ENCODE results near the gene PAN3. TPM values are rescaled to one million over a fixed set of nuclear protein-coding genes. Genes with fewer than 3 reads are reported as not detected.

The PAN3 gene
- total and polyA plus RNA-seq, 2 donors (not counting 1 experiment from before 2014, with no cell fraction given), result 13.9 to 18.5 TPM

DNA sequence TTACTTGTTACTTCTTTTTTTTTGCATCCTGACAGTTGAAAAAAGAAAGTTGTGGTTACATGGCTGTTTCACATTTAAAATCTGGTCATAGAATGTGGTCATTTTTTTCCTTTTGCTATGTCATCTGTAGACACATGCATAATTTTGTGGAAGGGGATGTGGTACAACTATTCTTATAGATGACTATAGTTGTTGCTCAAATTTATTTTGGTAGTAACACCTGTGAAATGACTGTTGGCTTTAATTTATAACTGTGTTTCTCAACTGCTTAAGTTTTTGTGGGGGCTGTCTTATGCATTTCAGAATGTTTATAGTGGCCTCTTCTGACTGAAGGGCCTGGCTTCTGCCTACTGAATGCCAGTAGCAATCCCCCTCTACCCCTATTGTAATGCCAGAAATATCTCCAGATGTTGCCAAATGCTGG is 130.5 kb downstream of the PAN3 start:
- H3K9ac ChIP-seq (ENCODE audit: insufficient read depth, low read length), result no peak overlapping the region
- H2AFZ ChIP-seq (ENCODE audit: low read length), result no peak overlapping the region
- H3K4me3 ChIP-seq (replicated peaks in 1 of 4; ENCODE audit: control extremely low read depth in 1 of 4, insufficient read depth in 1 of 4, low read depth in 3 of 4, low read length in 4 of 4), result no peak overlapping the region
- no peak overlapping the region for H3K27ac ChIP-seq (ENCODE audit: insufficient read depth, low read length)
- TF ChIP-seq, protein P1, sequence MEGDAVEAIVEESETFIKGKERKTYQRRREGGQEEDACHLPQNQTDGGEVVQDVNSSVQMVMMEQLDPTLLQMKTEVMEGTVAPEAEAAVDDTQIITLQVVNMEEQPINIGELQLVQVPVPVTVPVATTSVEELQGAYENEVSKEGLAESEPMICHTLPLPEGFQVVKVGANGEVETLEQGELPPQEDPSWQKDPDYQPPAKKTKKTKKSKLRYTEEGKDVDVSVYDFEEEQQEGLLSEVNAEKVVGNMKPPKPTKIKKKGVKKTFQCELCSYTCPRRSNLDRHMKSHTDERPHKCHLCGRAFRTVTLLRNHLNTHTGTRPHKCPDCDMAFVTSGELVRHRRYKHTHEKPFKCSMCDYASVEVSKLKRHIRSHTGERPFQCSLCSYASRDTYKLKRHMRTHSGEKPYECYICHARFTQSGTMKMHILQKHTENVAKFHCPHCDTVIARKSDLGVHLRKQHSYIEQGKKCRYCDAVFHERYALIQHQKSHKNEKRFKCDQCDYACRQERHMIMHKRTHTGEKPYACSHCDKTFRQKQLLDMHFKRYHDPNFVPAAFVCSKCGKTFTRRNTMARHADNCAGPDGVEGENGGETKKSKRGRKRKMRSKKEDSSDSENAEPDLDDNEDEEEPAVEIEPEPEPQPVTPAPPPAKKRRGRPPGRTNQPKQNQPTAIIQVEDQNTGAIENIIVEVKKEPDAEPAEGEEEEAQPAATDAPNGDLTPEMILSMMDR (conservative IDR thresholded peaks at IDR 0.05 in 1 of 2, IDR thresholded peaks at IDR 0.05 in 1 of 2; ENCODE audit: low read depth in 1 of 2, low read length in 2 of 2), result no peak
- no peak for TF ChIP-seq EZH2 (IDR thresholded peaks at IDR 0.05; ENCODE audit: low read length, missing control alignments)
- no peak overlapping the region for H3K4me2 ChIP-seq (ENCODE audit: extremely low read depth, insufficient read depth, low read length)
- H3K27me3 ChIP-seq (ENCODE audit: control insufficient read depth, insufficient read depth, low read length), result no peaks in the 10 kb centered on the region
- DNase-seq (ENCODE audit: low read depth in 2 of 2), result no peak
- H4K20me1 ChIP-seq (ENCODE audit: control insufficient read depth, extremely low read depth, insufficient read depth, low read length), result no peaks in the 10 kb centered on the region
- H3K9me3 ChIP-seq (ENCODE audit: control insufficient read depth, insufficient read depth, low read depth, low read length), result no peaks in the 10 kb centered on the region
- no peaks in the 10 kb centered on the region for H3K79me2 ChIP-seq (ENCODE audit: control insufficient read depth, insufficient read depth, low read length)
- H3K36me3 ChIP-seq (ENCODE audit: control insufficient read depth, insufficient read depth, low read length), result no peaks in the 10 kb centered on the region
- no peaks in the 10 kb centered on the region for H3K4me1 ChIP-seq (ENCODE audit: control insufficient read depth, extremely low read depth, insufficient read depth, low read length)

DNA sequence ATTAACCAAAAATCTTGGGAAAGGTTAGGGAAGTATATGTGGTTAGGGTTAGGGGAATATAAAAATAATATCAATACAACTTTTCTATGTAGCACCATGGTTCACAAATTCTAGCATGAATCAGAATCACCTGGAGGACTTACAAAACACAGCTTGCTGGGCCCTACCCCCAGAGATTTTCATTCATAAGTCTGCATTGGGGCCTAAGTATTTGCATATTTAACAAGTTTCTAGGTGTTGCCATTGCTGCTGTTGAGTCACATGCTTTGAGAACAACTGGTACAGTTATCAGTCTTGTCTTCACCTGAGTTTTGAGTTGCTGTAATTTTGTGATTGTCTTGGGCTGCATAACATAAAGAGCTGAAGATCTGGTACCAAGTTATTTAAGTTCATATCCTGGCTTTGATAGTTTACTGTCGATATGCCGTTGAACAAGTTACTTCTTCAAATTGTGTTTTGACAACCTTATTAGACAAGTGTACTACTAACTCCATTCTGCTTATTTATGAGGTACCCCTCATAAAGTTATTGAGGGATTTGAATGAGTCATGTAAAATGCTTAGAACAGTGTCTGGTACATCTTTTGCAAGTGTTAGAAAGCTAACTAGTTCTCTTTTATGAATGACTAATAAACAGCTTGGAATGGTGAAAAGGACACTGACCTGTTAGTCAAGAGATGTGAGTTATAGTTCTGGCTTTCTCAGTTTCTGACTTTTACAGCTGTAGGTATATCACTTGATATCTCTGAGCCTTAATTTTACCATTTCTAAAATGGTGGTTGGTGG is 132.9 kb downstream of the PAN3 start:
- Histone ChIP-seq H3K4me3 (replicated peaks in 1 of 4; ENCODE audit: control extremely low read depth in 1 of 4, insufficient read depth in 1 of 4, low read depth in 3 of 4, low read length in 4 of 4) (no peak overlapping the region), H3K79me2 (ENCODE audit: control insufficient read depth, insufficient read depth, low read length) (no peaks in the 10 kb centered on the region), H3K4me1 (ENCODE audit: control insufficient read depth, extremely low read depth, insufficient read depth, low read length) (no peaks in the 10 kb centered on the region), H4K20me1 (ENCODE audit: control insufficient read depth, extremely low read depth, insufficient read depth, low read length) (no peaks in the 10 kb centered on the region), H3K27me3 (ENCODE audit: control insufficient read depth, insufficient read depth, low read length) (no peaks in the 10 kb centered on the region), H2AFZ (ENCODE audit: low read length) (no peak overlapping the region), H3K27ac (ENCODE audit: insufficient read depth, low read length) (no peak overlapping the region), H3K9me3 (ENCODE audit: control insufficient read depth, insufficient read depth, low read depth, low read length) (no peaks in the 10 kb centered on the region), H3K9ac (ENCODE audit: insufficient read depth, low read length) (no peak overlapping the region), H3K36me3 (ENCODE audit: control insufficient read depth, insufficient read depth, low read length) (no peaks in the 10 kb centered on the region), H3K4me2 (ENCODE audit: extremely low read depth, insufficient read depth, low read length) (no peak overlapping the region)
- DNase-seq (ENCODE audit: low read depth in 2 of 2), result no peak
- TF ChIP-seq EZH2 (IDR thresholded peaks at IDR 0.05; ENCODE audit: low read length, missing control alignments), result no peak

DNA sequence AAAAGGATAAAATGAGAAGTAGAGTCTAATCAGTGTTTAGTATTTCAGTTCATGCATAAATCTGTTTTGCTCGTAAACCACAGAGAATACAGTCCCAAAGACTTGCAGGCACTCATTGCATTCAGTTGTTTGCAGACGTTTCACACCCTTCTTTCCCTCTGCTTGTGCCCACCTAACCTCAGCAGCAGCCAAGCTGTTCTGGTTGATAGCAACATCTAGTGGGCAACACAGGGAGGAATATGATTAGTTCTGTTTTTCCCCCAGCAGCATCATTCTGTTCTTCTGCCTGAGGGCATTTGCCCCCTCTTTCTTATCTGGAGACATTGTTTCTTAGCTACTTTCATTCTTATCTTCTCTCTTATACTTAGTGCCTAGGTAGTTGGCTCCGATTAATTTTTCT is 135.6 kb downstream of the PAN3 start:
- H3K36me3 ChIP-seq (ENCODE audit: control insufficient read depth, insufficient read depth, low read length), result no peaks in the 10 kb centered on the region
- H3K27ac ChIP-seq (ENCODE audit: insufficient read depth, low read length), result no peak overlapping the region
- no peak for DNase-seq (ENCODE audit: low read depth in 2 of 2)
- no peak overlapping the region for H3K9ac ChIP-seq (ENCODE audit: insufficient read depth, low read length)
- TF ChIP-seq EZH2 (IDR thresholded peaks at IDR 0.05; ENCODE audit: low read length, missing control alignments), result no peak
- TF ChIP-seq, protein P1 (conservative IDR thresholded peaks at IDR 0.05 in 1 of 2, IDR thresholded peaks at IDR 0.05 in 1 of 2; ENCODE audit: low read depth in 1 of 2, low read length in 2 of 2), result no peak
- no peaks in the 10 kb centered on the region for H3K27me3 ChIP-seq (ENCODE audit: control insufficient read depth, insufficient read depth, low read length)
- H2AFZ ChIP-seq (ENCODE audit: low read length), result no peak overlapping the region
- H3K4me2 ChIP-seq (ENCODE audit: extremely low read depth, insufficient read depth, low read length), result no peak overlapping the region
- H3K4me1 ChIP-seq (ENCODE audit: control insufficient read depth, extremely low read depth, insufficient read depth, low read length), result no peaks in the 10 kb centered on the region
- no peaks in the 10 kb centered on the region for H3K9me3 ChIP-seq (ENCODE audit: control insufficient read depth, insufficient read depth, low read depth, low read length)
- no peak overlapping the region for H3K4me3 ChIP-seq (replicated peaks in 1 of 4; ENCODE audit: control extremely low read depth in 1 of 4, insufficient read depth in 1 of 4, low read depth in 3 of 4, low read length in 4 of 4)
- no peaks in the 10 kb centered on the region for H4K20me1 ChIP-seq (ENCODE audit: control insufficient read depth, extremely low read depth, insufficient read depth, low read length)
- H3K79me2 ChIP-seq (ENCODE audit: control insufficient read depth, insufficient read depth, low read length), result no peaks in the 10 kb centered on the region
